H1 (cell line): ENCODE measurements around the gene SV2C. TPM values are rescaled to one million over a fixed set of nuclear protein-coding genes. Genes with fewer than 3 reads are reported as not detected.

ENCODE experiments used
- CTCF ChIA-PET: fragments of 300-600 bp; sonication (Branson Sonifier 250); formaldehyde crosslinking; loops from one replicate; lab custom pipeline; 2021; ENCODE audit not compliant: partially characterized antibody; lab: Charles Lee
- POLR2A ChIA-PET: fragments of 300-600 bp; sonication (Branson Sonifier 250); formaldehyde crosslinking; loops from one replicate; lab custom pipeline; 2021; ENCODE audit warnings: inconsistent platforms; ENCODE audit not compliant: partially characterized antibody; lab: Charles Lee
- DNase-seq, 2 experiments: peaks; one replicate each; pipeline versions ENCODE4 v3.0.0 to v3.0.0-alpha.2; 2010 to 2022; ENCODE audit warnings: low spot score in 2 of 2, low read depth in 1 of 2, mixed read lengths in 1 of 2
- FAIRE-seq: peaks from 2 replicates; lab custom pipeline; 2011; peaks lifted over from hg19 to GRCh38; lab: Jason Lieb, UNC
- H2AFZ ChIP-seq: 2 replicates; pipeline ENCODE4 v1.8.1; 2012; ENCODE audit warnings: low read length, inconsistent platforms
- H2AK5ac ChIP-seq: 2 replicates; pipeline ENCODE4 v1.6.1; 2013; ENCODE audit warnings: low read depth, low read length
- H2BK120ac ChIP-seq: replicated peaks from 2 replicates; pipeline ENCODE3; 2013; ENCODE audit warnings: low read depth, low read length, inconsistent platforms
- H2BK12ac ChIP-seq: 2 replicates; pipeline ENCODE4 v1.6.1; 2013; ENCODE audit warnings: low read depth, low read length
- H2BK15ac ChIP-seq: 2 replicates; pipeline ENCODE4 v1.6.1; 2013; ENCODE audit warnings: low read length
- H2BK20ac ChIP-seq: 2 replicates; pipeline ENCODE4 v1.6.1; 2013; ENCODE audit warnings: low read length
- H2BK5ac ChIP-seq: 2 replicates; pipeline ENCODE4 v1.6.1; 2013; ENCODE audit warnings: low read depth, low read length
- H3K14ac ChIP-seq: 2 replicates; pipeline ENCODE4 v1.6.1; 2013; ENCODE audit warnings: inconsistent platforms; ENCODE audit not compliant: insufficient read length
- H3K18ac ChIP-seq: 2 replicates; pipeline ENCODE4 v1.6.1; 2013; ENCODE audit warnings: low read length; ENCODE audit errors: extremely low read depth
- H3K23ac ChIP-seq: 2 replicates; pipeline ENCODE4 v1.6.1; 2013; ENCODE audit warnings: inconsistent platforms; ENCODE audit not compliant: insufficient read length
- H3K23me2 ChIP-seq: 2 replicates; pipeline ENCODE4 v1.6.1; 2013; ENCODE audit warnings: low read depth, low read length
- H3K27ac ChIP-seq: 2 replicates; pipeline ENCODE4 v1.6.1; 2011; ENCODE audit warnings: low read depth, low read length, inconsistent platforms
- H3K27me3 ChIP-seq, 4 experiments: replicated peaks in 1 of 4; 1 replicate in 1 of 4; 2 replicates in 3 of 4; pipeline versions ENCODE4 v1.6.1 to v1.8.1; 2011 to 2013; ENCODE audit warnings: low read length in 3 of 4, mild to moderate bottlenecking in 3 of 4, inconsistent platforms in 2 of 4, mixed read lengths in 2 of 4, moderate library complexity in 1 of 4; ENCODE audit not compliant: control insufficient read depth in 3 of 4, insufficient read depth in 3 of 4; ENCODE audit errors: extremely low read depth in 1 of 4
- H3K36me3 ChIP-seq, 4 experiments: 2 replicates each; pipeline versions ENCODE4 v1.6.1 to v1.8.1; 2011 to 2013; ENCODE audit warnings: mild to moderate bottlenecking in 4 of 4, low read length in 3 of 4, moderate library complexity in 2 of 4, control low read depth in 1 of 4, inconsistent platforms in 1 of 4; ENCODE audit not compliant: insufficient read depth in 4 of 4, control insufficient read depth in 2 of 4
- H3K4ac ChIP-seq: replicated peaks from 2 replicates; pipeline ENCODE3; 2013; ENCODE audit warnings: low read length, low read depth, mixed read lengths, inconsistent platforms; ENCODE audit not compliant: insufficient read length
- H3K4me1 ChIP-seq, 4 experiments: replicated peaks in 1 of 4; 1 replicate in 1 of 4; 2 replicates in 3 of 4; pipeline versions ENCODE4 v1.6.1 to v1.8.1; 2011 to 2013; ENCODE audit warnings: low read length in 3 of 4, inconsistent platforms in 2 of 4, mixed read lengths in 1 of 4; ENCODE audit not compliant: insufficient read depth in 4 of 4, control insufficient read depth in 3 of 4
- H3K4me2 ChIP-seq, 2 experiments: 2 replicates each; pipeline versions ENCODE4 v1.6.1 to v1.8.1; 2011 to 2013; ENCODE audit warnings: low read depth in 2 of 2, low read length in 2 of 2, control low read depth in 1 of 2, inconsistent platforms in 1 of 2, mild to moderate bottlenecking in 1 of 2; ENCODE audit not compliant: insufficient read depth in 1 of 2
- H3K4me3 ChIP-seq, 4 experiments: fragments of 200-600, 300-600 bp in 1 of 4; sonication (generic), shearing (Covaris generic), sonication (Bioruptor Twin) in 1 of 4; 2 replicates each; pipeline versions ENCODE4 v1.5.1 to v1.8.1; 2011 to 2016; ENCODE audit warnings: low read length in 4 of 4, low read depth in 3 of 4, control low read depth in 2 of 4, inconsistent platforms in 2 of 4, mild to moderate bottlenecking in 2 of 4, mixed read lengths in 1 of 4, moderate library complexity in 1 of 4; ENCODE audit not compliant: insufficient read depth in 2 of 4; ENCODE audit errors: extremely low read depth in 1 of 4
- H3K56ac ChIP-seq: replicated peaks from 2 replicates; pipeline ENCODE3; 2013; ENCODE audit warnings: low read depth, mild to moderate bottlenecking, mixed read lengths, low read length, inconsistent platforms; ENCODE audit not compliant: insufficient read length
- H3K79me1 ChIP-seq: 2 replicates; pipeline ENCODE4 v1.6.1; 2013; ENCODE audit warnings: low read depth, low read length, control low read depth
- H3K79me2 ChIP-seq, 2 experiments: 2 replicates each; pipeline versions ENCODE4 v1.6.1 to v1.8.1; 2012 to 2013; ENCODE audit warnings: low read length in 2 of 2, mild to moderate bottlenecking in 2 of 2, inconsistent platforms in 1 of 2; ENCODE audit not compliant: insufficient read depth in 2 of 2, control insufficient read depth in 1 of 2
- H3K9ac ChIP-seq, 4 experiments: replicated peaks in 1 of 4; 1 replicate in 1 of 4; 2 replicates in 3 of 4; pipeline versions ENCODE4 v1.6.1 to v1.8.1; 2011 to 2013; ENCODE audit warnings: low read depth in 3 of 4, low read length in 3 of 4, control low read depth in 2 of 4, mild to moderate bottlenecking in 2 of 4, moderate library complexity in 2 of 4, inconsistent platforms in 1 of 4; ENCODE audit errors: extremely low read depth in 1 of 4
- H3K9me3 ChIP-seq, 2 experiments: 2 replicates each; pipeline versions ENCODE4 v1.6.1 to v1.8.1; 2012 to 2013; ENCODE audit warnings: mild to moderate bottlenecking in 2 of 2, moderate library complexity in 2 of 2, control low read depth in 1 of 2, inconsistent platforms in 1 of 2, low read depth in 1 of 2, low read length in 1 of 2, mixed read lengths in 1 of 2; ENCODE audit not compliant: insufficient read depth in 2 of 2
- H4K20me1 ChIP-seq, 2 experiments: replicated peaks in 1 of 2; 2 replicates each; pipeline versions ENCODE3 to v1.8.1; 2011 to 2013; ENCODE audit warnings: inconsistent platforms in 2 of 2, low read length in 2 of 2, mild to moderate bottlenecking in 1 of 2; ENCODE audit not compliant: insufficient read depth in 2 of 2, control insufficient read depth in 1 of 2
- H4K5ac ChIP-seq: 2 replicates; pipeline ENCODE4 v1.6.1; 2013; ENCODE audit warnings: low read length, low read depth, mixed read lengths, inconsistent platforms; ENCODE audit not compliant: insufficient read length
- H4K8ac ChIP-seq: 2 replicates; pipeline ENCODE4 v1.8.0; 2013; ENCODE audit warnings: mild to moderate bottlenecking, moderate library complexity, low read length, inconsistent platforms; ENCODE audit not compliant: insufficient read depth; ENCODE audit errors: extremely low read depth
- H4K91ac ChIP-seq: replicated peaks from 2 replicates; pipeline ENCODE3; 2013; ENCODE audit warnings: low read length, mixed read lengths, inconsistent platforms; ENCODE audit not compliant: insufficient read length
- CBX8 ChIP-seq: fragments of 300-800, 300-1000 bp; sonication (generic); IDR thresholded peaks from 2 replicates; pipeline ENCODE4 v1.7.1; 2016; ENCODE audit warnings: low read depth, low read length, borderline replicate concordance
- CREB1 ChIP-seq: IDR thresholded peaks from 2 replicates; pipeline ENCODE4 v1.6.1; 2012; ENCODE audit warnings: inconsistent platforms
- CTCF ChIP-seq, 3 experiments: IDR thresholded peaks; 1 replicate in 2 of 3; 2 replicates in 1 of 3; pipeline versions ENCODE4 v1.5.1 to v1.6.1; 2011; ENCODE audit warnings: low read length in 3 of 3, mild to moderate bottlenecking in 3 of 3, inconsistent platforms in 2 of 3, low read depth in 1 of 3, moderate library complexity in 1 of 3; ENCODE audit not compliant: insufficient read depth in 1 of 3; ENCODE audit errors: control extremely low read depth in 1 of 3
- MAFK ChIP-seq: IDR thresholded peaks from 2 replicates; pipeline ENCODE4 v1.6.1; 2012; ENCODE audit warnings: low read depth, mild to moderate bottlenecking, improper control_type of control experiment, low read length
- RXRA ChIP-seq: IDR thresholded peaks from 2 replicates; pipeline ENCODE4 v1.6.1; 2011; ENCODE audit warnings: low read depth, mild to moderate bottlenecking, low read length, moderate library complexity; ENCODE audit not compliant: insufficient read depth
- USF2 ChIP-seq: IDR thresholded peaks from 2 replicates; pipeline ENCODE4 v1.6.1; 2011; ENCODE audit warnings: low read length, improper control_type of control experiment
- WGBS, 2 experiments: shearing (Covaris generic) in 1 of 2; methylation state at CpG; one replicate each; pipeline versions ENCODE4 v1.1.6 to v1.1.7; 2013 to 2015; ENCODE audit warnings: low lambda C conversion rate in 2 of 2, mixed read lengths in 2 of 2, inconsistent platforms in 1 of 2, low coverage in 1 of 2, missing lambda C conversion rate in 1 of 2; ENCODE audit not compliant: insufficient replicate concordance in 2 of 2, insufficient coverage in 1 of 2, insufficient read length in 1 of 2; ENCODE audit errors: extremely low coverage in 1 of 2, missing lambda C conversion rate in 1 of 2; 5-methylcytosine and 5-hydroxymethylcytosine counted together
- polyA plus RNA-seq, 7 experiments: library from polyadenylated mRNA; depleted of rRNA in 3 of 7; stranded (reverse) in 5 of 7; unstranded in 2 of 7; fragments of >200 nt in 5 of 7; fragments of 200-250 nt in 2 of 7; gene quantifications; 1 replicate in 5 of 7; 2 replicates in 1 of 7; 4 replicates in 1 of 7; pipeline versions ENCODE4 v1.2.1 to v1.2.3, GENCODE V29; 2011 to 2013; ENCODE audit warnings: missing spikeins in 2 of 7, mixed read lengths in 2 of 7
- total RNA-seq: library from RNA; stranded (reverse); fragmentation: NEBNext Ultra II Directional; extraction: Animal tissue kit (Norgen Biotek cat#: 25700); gene quantifications from 2 replicates; pipeline ENCODE4 v1.2.1, GENCODE V29; 2021

The SV2C gene
- total and polyA plus RNA-seq, 2 of the 8 experiments (the other 6 are each of a cell fraction or from before 2014, with no cell fraction given): 0.08 to 0.24 TPM

- Histone ChIP-seq H3K4me1 (no peaks in the 10 kb centered on the region), H4K91ac (no peak overlapping the region), H3K27me3 (no peaks in the 10 kb centered on the region), H3K27ac (no peak overlapping the region), H2BK20ac (no peak overlapping the region), H3K79me2 (no peaks in the 10 kb centered on the region), H4K5ac (no peak overlapping the region), H3K14ac (no peak overlapping the region), H3K79me1 (no peaks in the 10 kb centered on the region), H2AK5ac (no peak overlapping the region), H2BK15ac (no peak overlapping the region), H2AFZ (no peak overlapping the region), H3K4ac (no peak overlapping the region), H3K23me2 (no peaks in the 10 kb centered on the region; the same call in 1 of the 2 replicates), H3K18ac (no peak overlapping the region), H3K9ac (no peak overlapping the region), H4K8ac (no peak overlapping the region), H3K4me2 (no peak overlapping the region), H3K56ac (no peak overlapping the region), H3K36me3 (no peaks in the 10 kb centered on the region), H2BK120ac (no peak overlapping the region), H3K4me3 (no peak overlapping the region), H4K20me1 (no peaks in the 10 kb centered on the region), H2BK5ac (no peak overlapping the region), H3K9me3 (no peaks in the 10 kb centered on the region), H2BK12ac (no peak overlapping the region), H3K23ac (no peak overlapping the region)
- FAIRE-seq (peak; percentile 50), DNase-seq (no peak)
- ChIA-PET CTCF (interaction anchor here (0.7 to 2.0 kb wide), 2 partner anchors 26 to 46 kb away, joined by 3 to 9 read pairs; no protein-coding TSS in a partner anchor), POLR2A (no interaction called here)
- 90% methylated on average over 4 of the region's 4 CpGs; no CpG with 5 or more reads in 1 of the 2 experiments for WGBS, 2 experiments
- TF ChIP-seq RXRA: no peak
- TF ChIP-seq CBX8: no peak
- no peak for TF ChIP-seq USF2
- no peak for TF ChIP-seq MAFK
- no peak for TF ChIP-seq CREB1
- no peak for TF ChIP-seq CTCF (IDR thresholded peaks at IDR 0.05; ENCODE audit: control extremely low read depth in 1 of 3, insufficient read depth in 1 of 3, low read depth in 1 of 3, low read length in 3 of 3)
Measured at GRCh38 chr5:76234665-76235064, 151.5 kb downstream of the SV2C start.
